HG02798 (cell line): ENCODE results near the gene NKAIN2.

Experiments used
- ATAC-seq: cut with Tn5 transposase; IDR thresholded peaks from one replicate; pipeline ENCODE4 v1.9.1; 2021; ENCODE audit warnings: mild to moderate bottlenecking; ENCODE audit not compliant: unreplicated experiment, poor library complexity

The NKAIN2 gene

GRCh38 chr6:124069230-124069950 is 265.7 kb downstream of the NKAIN2 start:
- ATAC-seq, result no peak

DNA sequence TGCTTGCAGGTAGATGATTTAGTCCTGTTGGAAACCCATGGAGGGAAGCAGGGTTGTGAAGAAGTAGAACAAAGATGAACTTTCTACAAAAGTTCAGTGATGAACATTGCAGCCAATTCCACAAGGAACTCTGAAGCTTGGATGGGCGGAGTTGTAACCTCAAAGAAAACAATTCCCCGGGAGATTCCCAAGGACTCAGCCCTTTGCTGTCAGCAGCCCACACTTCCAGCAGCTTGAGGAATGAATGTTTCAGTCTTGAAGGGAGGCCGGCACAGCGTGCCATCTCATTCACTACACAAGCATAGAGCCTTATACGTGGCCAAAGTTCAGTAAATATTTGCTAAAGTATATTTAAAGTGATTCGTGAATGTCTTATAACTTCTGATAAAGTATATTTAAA is 269.4 kb downstream of the NKAIN2 start:
- no peak for ATAC-seq

GRCh38 chr6:124073820-124074587 is 270.3 kb downstream of the NKAIN2 start:
- ATAC-seq, result no peak

DNA sequence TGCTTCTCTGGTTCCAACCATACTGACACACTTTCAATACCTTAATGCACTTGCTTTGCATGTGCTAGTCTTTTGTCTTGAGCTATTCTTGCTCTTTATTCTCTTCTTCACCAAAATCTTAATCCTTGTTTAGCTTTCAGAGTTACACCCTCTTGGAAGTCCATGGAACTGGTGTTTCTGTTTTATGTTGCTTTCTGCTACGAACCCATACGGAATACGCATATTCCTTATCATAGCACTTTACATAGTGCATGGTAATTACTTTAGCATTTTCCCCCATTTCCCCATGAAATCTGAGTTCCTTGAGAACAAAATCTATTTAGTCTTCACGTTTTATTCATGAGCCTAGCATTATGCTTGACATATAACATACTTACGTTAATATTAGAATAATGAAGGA is 270.9 kb downstream of the NKAIN2 start:
- no peak for ATAC-seq

- ATAC-seq, result no peak
These were observed 272.8 kb downstream of the NKAIN2 start for GRCh38 chr6:124076336-124077048.

DNA sequence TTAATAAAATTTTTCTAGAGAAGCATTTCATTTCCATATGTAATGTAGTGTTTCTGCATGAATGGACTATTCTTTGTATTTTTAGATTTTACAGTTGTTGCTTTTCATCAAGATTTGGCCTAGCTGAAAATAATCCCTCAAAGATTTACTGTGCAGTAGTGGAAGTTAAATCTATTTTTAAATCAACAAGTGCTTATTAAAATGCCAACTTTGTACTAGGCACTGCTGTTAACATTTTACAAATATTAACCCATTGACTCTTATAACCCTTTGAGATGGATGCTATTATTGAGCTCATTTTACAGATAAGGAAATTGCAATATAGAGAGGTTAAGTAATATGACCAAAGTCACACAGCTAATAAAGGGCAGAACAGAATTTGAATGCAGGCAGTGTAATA is 274.5 kb downstream of the NKAIN2 start:
- no peak for ATAC-seq

- ATAC-seq, result no peak
These were observed 276.8 kb downstream of the NKAIN2 start for GRCh38 chr6:124080483-124080882.

DNA sequence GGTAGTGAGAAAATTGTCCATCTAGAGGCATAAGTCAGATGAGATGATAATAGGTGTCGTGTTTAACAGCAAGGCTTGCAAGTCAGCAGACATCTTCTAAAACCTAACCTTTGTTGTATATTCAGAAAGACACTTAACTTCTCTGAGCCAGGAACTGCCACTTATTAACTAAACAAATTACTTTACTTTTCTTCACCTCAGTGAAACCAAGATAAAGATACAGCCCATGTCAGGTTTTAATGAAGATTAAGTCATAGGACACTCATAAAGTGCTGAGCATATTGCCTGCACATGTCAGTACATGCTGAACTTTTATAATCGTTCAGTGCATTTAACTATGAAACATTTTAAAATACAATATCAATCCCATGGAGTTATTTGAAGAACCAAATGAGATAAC is 286.8 kb downstream of the NKAIN2 start:
- no peak for ATAC-seq

DNA sequence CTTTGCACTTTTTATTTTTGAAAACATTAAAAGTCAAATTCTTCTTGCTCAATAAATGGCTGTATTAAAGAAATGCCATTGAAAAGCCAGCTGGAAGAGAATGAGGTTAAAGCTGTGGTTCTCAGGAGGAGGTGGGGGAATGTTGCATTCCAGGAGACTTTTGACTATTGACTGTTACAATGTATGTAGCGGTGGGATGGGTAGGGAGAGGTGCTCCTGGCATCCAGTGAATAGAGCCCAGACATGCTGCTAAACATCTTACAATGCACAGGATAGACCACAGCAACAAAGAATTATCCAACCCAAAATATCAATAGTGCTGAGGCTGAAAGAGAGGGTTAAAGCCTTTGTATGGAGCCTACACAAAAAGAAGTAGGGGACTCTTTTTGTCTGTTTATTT is 295.9 kb downstream of the NKAIN2 start:
- no peak for ATAC-seq

GRCh38 chr6:124110514-124110913 is 306.8 kb downstream of the NKAIN2 start:
- ATAC-seq, result no peak

DNA sequence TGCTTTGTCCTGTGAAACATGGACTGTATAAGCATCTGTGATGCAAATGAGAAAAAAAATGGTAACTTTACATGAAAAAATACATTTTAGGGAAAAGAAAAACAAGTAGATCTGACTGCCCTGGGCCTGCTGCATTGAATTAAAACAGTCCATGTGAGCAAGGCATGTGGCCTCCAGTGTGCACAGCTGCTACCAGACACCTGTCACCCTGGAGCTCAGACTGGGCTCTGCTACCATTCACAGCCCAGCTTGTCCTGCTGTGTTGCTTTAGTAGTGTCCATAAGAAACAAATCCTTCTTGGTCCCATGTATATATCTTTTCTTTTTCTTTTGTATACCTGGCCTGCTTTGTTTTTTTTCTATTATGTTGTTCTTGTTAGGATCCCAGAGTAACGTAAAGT is 315.9 kb downstream of the NKAIN2 start:
- no peak for ATAC-seq

DNA sequence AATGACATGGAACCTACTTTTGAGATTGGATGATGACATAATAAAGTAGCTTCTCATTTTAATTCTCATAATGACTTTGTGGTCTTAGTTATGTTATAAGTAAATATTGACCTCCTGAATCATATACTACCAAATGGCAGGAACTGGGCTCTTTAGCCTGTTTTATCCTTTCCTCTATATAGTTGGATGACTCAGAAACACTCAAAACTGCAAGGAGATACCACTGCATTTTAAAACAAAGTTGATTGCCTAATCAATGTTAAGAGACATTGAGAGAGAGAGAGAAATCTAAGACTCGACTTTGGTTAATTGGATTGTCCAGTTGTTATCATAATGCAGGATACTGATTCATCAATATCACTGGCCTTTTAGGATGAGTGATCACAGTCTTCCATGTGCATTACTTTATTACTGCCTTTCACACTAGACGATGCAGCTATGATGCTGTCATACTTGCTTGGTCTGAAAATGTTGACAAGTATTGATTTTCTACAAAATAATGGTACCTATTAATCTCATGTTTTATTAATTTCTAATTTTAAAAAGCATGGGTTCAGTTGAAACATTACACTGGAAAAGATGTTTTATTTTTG is 320.0 kb downstream of the NKAIN2 start:
- no peak for ATAC-seq

DNA sequence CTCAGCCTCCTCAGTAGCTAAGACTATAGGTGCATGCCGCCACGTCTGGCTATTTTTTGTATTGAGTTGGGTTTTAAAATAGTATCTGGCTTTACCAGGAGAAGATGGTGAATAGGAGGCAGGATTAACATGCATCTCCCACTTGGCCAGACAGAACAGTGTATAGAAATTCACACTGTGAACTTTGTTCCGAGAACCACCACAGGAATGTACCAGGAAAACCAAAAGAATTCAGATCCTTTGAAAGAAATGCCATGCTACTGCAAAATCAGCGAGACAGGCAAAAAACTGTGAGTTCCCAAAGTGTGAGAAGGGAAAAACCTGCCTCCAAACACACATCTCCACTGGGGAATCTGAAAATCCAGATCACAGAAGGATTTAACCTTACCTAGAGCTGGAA is 327.6 kb downstream of the NKAIN2 start:
- no peak for ATAC-seq

DNA sequence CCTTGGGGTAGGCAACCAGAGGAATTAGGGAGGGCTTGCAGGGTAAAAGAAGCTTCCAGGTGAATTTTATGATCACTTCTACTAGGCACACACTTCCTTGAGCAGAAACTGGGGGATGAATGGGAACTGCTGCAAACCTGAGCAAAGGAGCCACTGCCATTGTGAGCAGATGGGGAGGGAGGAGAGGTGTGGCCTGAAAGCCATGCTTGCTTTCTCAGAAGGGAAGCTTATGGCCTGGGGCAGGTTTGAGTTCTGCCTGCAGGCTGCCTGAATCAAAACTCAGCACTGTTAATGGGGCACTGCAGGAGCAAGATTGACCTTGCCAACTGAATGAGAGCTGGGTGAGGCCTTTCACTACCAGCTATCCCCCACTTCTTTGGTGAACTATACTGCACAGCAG is 328.1 kb downstream of the NKAIN2 start:
- no peak for ATAC-seq

DNA sequence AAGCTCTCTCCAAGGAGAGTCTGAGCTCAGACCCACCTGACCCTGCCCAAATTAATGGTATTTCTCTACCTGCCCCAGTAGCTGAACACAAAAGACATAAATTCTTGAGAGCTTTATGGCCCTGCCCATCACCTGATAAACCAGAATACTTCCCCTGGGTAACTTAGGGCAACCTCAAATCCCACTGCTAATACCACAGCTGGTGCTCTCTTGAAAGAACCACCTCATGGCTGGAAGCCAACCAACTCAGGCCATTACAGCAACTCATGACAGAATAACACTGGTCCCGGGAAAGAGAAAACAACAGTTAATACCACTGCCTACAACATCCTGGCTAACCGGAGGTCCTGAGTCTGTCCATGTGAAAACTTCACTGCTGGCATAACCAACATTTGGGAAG is 328.6 kb downstream of the NKAIN2 start:
- no peak for ATAC-seq

DNA sequence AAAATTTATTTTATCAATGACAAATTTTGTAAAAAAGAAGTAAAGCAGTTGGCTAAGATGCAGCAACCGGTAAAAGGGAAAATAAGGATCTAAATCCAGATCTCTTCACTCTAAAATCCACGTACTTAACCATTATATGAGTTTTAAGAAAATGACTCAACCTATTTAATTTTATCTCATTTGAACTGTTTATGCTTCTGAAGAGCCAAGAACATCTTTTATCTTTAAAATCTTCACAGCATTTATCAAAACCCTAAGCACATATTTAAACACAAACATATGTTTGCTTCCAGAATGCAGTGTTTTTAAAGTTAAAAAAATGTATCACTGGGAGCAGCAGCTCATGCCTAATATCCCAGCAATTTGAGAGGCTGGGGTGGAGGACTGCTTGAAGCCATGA is 339.2 kb downstream of the NKAIN2 start:
- ATAC-seq, result no peak

DNA sequence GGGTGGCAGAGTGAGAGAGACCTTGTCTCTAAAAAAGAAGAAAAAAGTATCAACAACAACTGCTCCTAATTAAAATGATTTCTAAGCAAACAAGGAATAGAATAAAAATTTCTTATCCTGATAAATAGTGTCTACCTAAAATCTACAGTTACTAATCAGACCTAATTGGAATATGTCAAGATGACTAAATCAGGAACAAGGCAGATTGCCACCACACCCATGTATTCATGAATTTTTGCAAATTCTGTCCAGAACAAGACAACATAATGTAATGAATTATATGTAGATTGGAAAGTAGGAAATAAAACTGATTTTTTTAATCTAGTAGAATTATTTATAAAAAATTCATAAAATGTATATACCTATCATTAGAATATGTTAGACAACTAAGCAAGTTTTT is 339.8 kb downstream of the NKAIN2 start:
- ATAC-seq, result no peak

DNA sequence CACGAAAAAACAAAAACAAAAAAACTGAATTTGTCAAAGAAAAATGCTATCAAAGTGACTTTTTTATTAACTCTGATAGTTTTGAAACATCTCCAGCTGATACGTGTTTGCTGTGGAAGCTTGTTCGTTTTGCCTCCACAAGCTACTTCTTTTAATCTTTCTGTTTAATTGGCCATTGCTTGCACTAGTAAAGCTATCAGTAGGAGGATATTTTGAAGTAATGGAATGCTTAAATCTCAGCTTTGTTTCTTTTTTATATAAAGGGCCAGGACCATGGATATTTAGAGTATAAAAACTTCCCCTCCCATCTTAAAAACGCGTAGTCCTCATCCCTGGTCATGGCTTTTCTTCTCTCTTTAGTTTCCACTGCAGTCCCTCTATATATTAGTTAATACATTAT is 344.0 kb downstream of the NKAIN2 start:
- no peak for ATAC-seq

GRCh38 chr6:124148236-124148957 is 344.7 kb downstream of the NKAIN2 start:
- ATAC-seq, result no peak

GRCh38 chr6:124149646-124150045 is 346.0 kb downstream of the NKAIN2 start:
- ATAC-seq, result no peak
